GM19238 (cell line): ENCODE data around the gene EIF2AK3.
"Not testable (repeated sequence)": the region's sequence is repeated elsewhere in the genome, so short reads cannot be mapped to it uniquely, and the experiment has no call there.

Experiments used
- DNase-seq: peaks from one replicate; pipeline ENCODE4 v3.0.0; 2011; ENCODE audit warnings: low spot score; ENCODE audit not compliant: insufficient read length

The EIF2AK3 gene

GRCh38 chr2:88599527-88599926, 27.7 kb downstream of the EIF2AK3 start:
- DNase-seq, result no peak

GRCh38 chr2:88597168-88597567, 30.1 kb downstream of the EIF2AK3 start:
- DNase-seq, result no peak

- no peak for DNase-seq
These were observed 31.0 kb downstream of the EIF2AK3 start for GRCh38 chr2:88596141-88596830.

GRCh38 chr2:88591698-88592097, 35.6 kb downstream of the EIF2AK3 start:
- no peak for DNase-seq

GRCh38 chr2:88590998-88591613, 36.2 kb downstream of the EIF2AK3 start:
- peak; percentile 27 for DNase-seq

GRCh38 chr2:88585969-88586368, 41.3 kb downstream of the EIF2AK3 start:
- no peak for DNase-seq

- no peak for DNase-seq
These were observed 45.2 kb downstream of the EIF2AK3 start for GRCh38 chr2:88582030-88582429.

- DNase-seq, result no peak
These were observed 47.2 kb downstream of the EIF2AK3 start for GRCh38 chr2:88580088-88580487.

- DNase-seq, result no peak
These were observed 51.6 kb downstream of the EIF2AK3 start for GRCh38 chr2:88575630-88576029.

- DNase-seq, result no peak
These were observed 52.2 kb downstream of the EIF2AK3 start for GRCh38 chr2:88575051-88575450.

- no peak for DNase-seq
These were observed 52.8 kb downstream of the EIF2AK3 start for GRCh38 chr2:88574445-88574844.

- no peak for DNase-seq
These were observed 59.1 kb downstream of the EIF2AK3 start for GRCh38 chr2:88568179-88568578.

GRCh38 chr2:88564402-88564801, 62.9 kb downstream of the EIF2AK3 start:
- no peak for DNase-seq

GRCh38 chr2:88563129-88563528, 64.1 kb downstream of the EIF2AK3 start:
- no peak for DNase-seq

- DNase-seq, result no peak
These were observed 65.4 kb downstream of the EIF2AK3 start for GRCh38 chr2:88561646-88562388.

GRCh38 chr2:88560619-88561307, 66.5 kb downstream of the EIF2AK3 start:
- DNase-seq, result no peak

- no peak for DNase-seq
These were observed 70.0 kb downstream of the EIF2AK3 start for GRCh38 chr2:88557290-88557689.

GRCh38 chr2:88556026-88556425, 71.2 kb downstream of the EIF2AK3 start:
- DNase-seq, result no peak

GRCh38 chr2:88554189-88554588, 73.1 kb downstream of the EIF2AK3 start:
- no peak for DNase-seq

- DNase-seq, result no peak
These were observed 77.5 kb downstream of the EIF2AK3 start for GRCh38 chr2:88549616-88550292.

GRCh38 chr2:88546291-88546690, 81.0 kb downstream of the EIF2AK3 start:
- not testable (repeated sequence) for DNase-seq
